GM18498 (cell line): ENCODE data around the gene PPP2R3C.
"Not testable (repeated sequence)": the region's sequence is repeated elsewhere in the genome, so short reads cannot be mapped to it uniquely, and the experiment has no call there.

ENCODE experiments used
- ATAC-seq: cut with Tn5 transposase; IDR thresholded peaks from one replicate; pipeline ENCODE4 v1.9.1; 2021; ENCODE audit warnings: mild to moderate bottlenecking, moderate library complexity; ENCODE audit not compliant: unreplicated experiment

Gene PPP2R3C

GRCh38 chr14:35065731-35066130 is 56.1 kb downstream of the PPP2R3C start:
- not testable (repeated sequence) for ATAC-seq

GRCh38 chr14:35061113-35061791 is 60.5 kb downstream of the PPP2R3C start:
- ATAC-seq = not testable (repeated sequence)

GRCh38 chr14:35052637-35053036 is 69.2 kb downstream of the PPP2R3C start:
- ATAC-seq = no peak

- no peak for ATAC-seq
Measured at GRCh38 chr14:35051796-35052195, 70.0 kb downstream of the PPP2R3C start.

- ATAC-seq = no peak
Measured at GRCh38 chr14:35050652-35051051, 71.1 kb downstream of the PPP2R3C start.

GRCh38 chr14:35047976-35048513 is 73.7 kb downstream of the PPP2R3C start:
- no peak for ATAC-seq

GRCh38 chr14:35046751-35047536 is 74.8 kb downstream of the PPP2R3C start:
- ATAC-seq = peak; percentile 29

GRCh38 chr14:35046048-35046750 is 75.6 kb downstream of the PPP2R3C start, which contains the start of gene FAM177A1:
Gene FAM177A1, plus strand, starts transcription at chr14:35046272. Its CDS starts 192 bp downstream, at chr14:35046464.
- ATAC-seq = peak; percentile 95

GRCh38 chr14:35045798-35046047 is 76.1 kb downstream of the PPP2R3C start:
- no peak for ATAC-seq

GRCh38 chr14:35044939-35045797 is 76.6 kb downstream of the PPP2R3C start:
- ATAC-seq = no peak

GRCh38 chr14:35043046-35043445 is 78.7 kb downstream of the PPP2R3C start:
- no peak for ATAC-seq

GRCh38 chr14:35042632-35043031 is 79.2 kb downstream of the PPP2R3C start:
- no peak for ATAC-seq

GRCh38 chr14:35038312-35038711 is 83.5 kb downstream of the PPP2R3C start:
- not testable (repeated sequence) for ATAC-seq
